Measurements from ENCODE around the gene SPOUT1.
"Not testable (repeated sequence)": the region's sequence is repeated elsewhere in the genome, so short reads cannot be mapped to it uniquely, and the experiment has no call there.

GRCh38 chr9:128780093-128780492 is 49.5 kb downstream of the SPOUT1 start:
- not testable (repeated sequence) for TF ChIP-seq POLR2AphosphoS5 (IDR thresholded peaks at IDR 0.05; ENCODE audit: low read depth, low read length); FOSL1 (IDR thresholded peaks at IDR 0.05; ENCODE audit: low read depth); CTCF (IDR thresholded peaks at IDR 0.05 in 2 of 3, conservative IDR thresholded peaks at IDR 0.05 in 1 of 3; ENCODE audit: borderline replicate concordance in 1 of 3, insufficient read depth in 1 of 3, low read depth in 2 of 3, low read length in 2 of 3); ELF1 (IDR thresholded peaks at IDR 0.05; ENCODE audit: borderline replicate concordance, low read depth); RAD21 (IDR thresholded peaks at IDR 0.05; ENCODE audit: low read depth); SP1 (IDR thresholded peaks at IDR 0.05; ENCODE audit: low read depth); POLR2A (IDR thresholded peaks at IDR 0.05; ENCODE audit: borderline replicate concordance, extremely low read depth, insufficient read depth, insufficient read length)

Data from HCT116 (cell line).